Liver (tissue), 9 donors: ENCODE data around the gene C1QTNF3. TPM values are rescaled to one million over a fixed set of nuclear protein-coding genes. Genes with fewer than 3 reads are reported as not detected.
A peak's percentile ranks its signal among the peaks of the same experiment; 100 is the strongest.

Experiments used
- DNase-seq: peaks from one replicate; pipeline ENCODE4 v3.0.0-alpha.2; 2017; ENCODE audit warnings: low spot score
- H3K27ac ChIP-seq, 2 donors: one replicate each; pipeline ENCODE4 v1.7.0; 2013; ENCODE audit warnings: inconsistent platforms in 2 of 2, low read length in 2 of 2, control low read depth in 1 of 2, low read depth in 1 of 2, mild to moderate bottlenecking in 1 of 2
- H3K27me3 ChIP-seq, 4 donors: one replicate each; pipeline versions ENCODE4 v1.6.1 to v1.7.0; 2013; ENCODE audit warnings: low read length in 3 of 4, inconsistent platforms in 1 of 4, mild to moderate bottlenecking in 1 of 4, moderate library complexity in 1 of 4; ENCODE audit not compliant: control insufficient read depth in 4 of 4, insufficient read depth in 4 of 4
- H3K36me3 ChIP-seq, 4 donors: one replicate each; pipeline versions ENCODE4 v1.6.1 to v1.7.0; 2013; ENCODE audit warnings: low read length in 3 of 4, mild to moderate bottlenecking in 3 of 4, low read depth in 1 of 4, moderate library complexity in 1 of 4; ENCODE audit not compliant: control insufficient read depth in 4 of 4, insufficient read depth in 3 of 4
- H3K4me1 ChIP-seq, 4 donors: one replicate each; pipeline versions ENCODE4 v1.6.1 to v1.7.0; 2013; ENCODE audit warnings: low read length in 3 of 4, mild to moderate bottlenecking in 3 of 4, moderate library complexity in 1 of 4; ENCODE audit not compliant: control insufficient read depth in 4 of 4, insufficient read depth in 4 of 4
- H3K4me3 ChIP-seq, 3 donors: one replicate each; pipeline versions ENCODE4 v1.6.1 to v1.7.0; 2013; ENCODE audit warnings: low read length in 3 of 3, control low read depth in 1 of 3, low read depth in 1 of 3, mild to moderate bottlenecking in 1 of 3
- H3K9ac ChIP-seq, 2 donors: one replicate each; pipeline ENCODE4 v1.7.0; 2013; ENCODE audit warnings: low read length in 2 of 2, mild to moderate bottlenecking in 2 of 2, moderate library complexity in 2 of 2, control low read depth in 1 of 2, low read depth in 1 of 2
- H3K9me3 ChIP-seq, 4 donors: one replicate each; pipeline versions ENCODE4 v1.6.1 to v1.7.0; 2013; ENCODE audit warnings: low read length in 3 of 4; ENCODE audit not compliant: control insufficient read depth in 4 of 4
- EGR1 ChIP-seq, 2 donors: IDR thresholded peaks; 2 replicates each; pipeline ENCODE4 v1.6.1; 2016 to 2018; ENCODE audit warnings: antibody characterized with exemption in 2 of 2, low read depth in 2 of 2
- GABPA ChIP-seq, 2 donors: IDR thresholded peaks in 1 of 2; conservative IDR thresholded peaks in 1 of 2; 2 replicates each; pipeline ENCODE4 v1.6.1; 2016; ENCODE audit warnings: antibody characterized with exemption in 2 of 2, mild to moderate bottlenecking in 1 of 2, moderate library complexity in 1 of 2
- HNF4G ChIP-seq: IDR thresholded peaks from 2 replicates; pipeline ENCODE4 v1.6.1; 2016; ENCODE audit warnings: antibody characterized with exemption
- NR2F2 ChIP-seq: IDR thresholded peaks from 2 replicates; pipeline ENCODE4 v1.6.1; 2016; ENCODE audit warnings: antibody characterized with exemption
- RAD21 ChIP-seq, 2 donors: IDR thresholded peaks; 2 replicates each; pipeline ENCODE4 v1.6.1; 2016; ENCODE audit warnings: antibody characterized with exemption in 2 of 2, mild to moderate bottlenecking in 2 of 2
- RXRA ChIP-seq, 2 donors: IDR thresholded peaks; 2 replicates each; pipeline ENCODE4 v1.6.1; 2017 to 2018; ENCODE audit warnings: antibody characterized with exemption in 2 of 2, mild to moderate bottlenecking in 1 of 2
- SP1 ChIP-seq: IDR thresholded peaks from 2 replicates; pipeline ENCODE4 v1.6.1; 2018; ENCODE audit warnings: antibody characterized with exemption, mild to moderate bottlenecking
- YY1 ChIP-seq: IDR thresholded peaks from 2 replicates; pipeline ENCODE4 v1.6.1; 2016; ENCODE audit warnings: antibody characterized with exemption, mild to moderate bottlenecking
- WGBS: extraction: QIAGEN DNeasy Blood & Tissue Kit; methylation state at CpG from one replicate; pipeline ENCODE4 v1.1.7; 2013; 5-methylcytosine and 5-hydroxymethylcytosine counted together
- polyA plus RNA-seq, 2 donors: library from polyadenylated mRNA; stranded (reverse) in 1 of 2; unstranded in 1 of 2; fragments of 200-250 nt in 1 of 2; fragments of >200 nt in 1 of 2; fragmentation: Nextera tagmentation in 1 of 2; extraction: Ambion mirVana in 1 of 2; gene quantifications; one replicate each; pipeline versions ENCODE4 v1.2.1 to v1.2.3, GENCODE V29; 2013 to 2015
- total RNA-seq, 2 donors: library from RNA; depleted of rRNA; stranded (reverse); fragments of >200 nt; gene quantifications; one replicate each; pipeline ENCODE4 v1.2.3, GENCODE V29; 2014
- TF ChIP-seq, protein P1 (sequence below): IDR thresholded peaks from 2 replicates; pipeline ENCODE4 v1.6.1; 2016; ENCODE audit warnings: antibody characterized with exemption
- TF ChIP-seq, protein P2 (sequence below): IDR thresholded peaks from 2 replicates; pipeline ENCODE4 v1.6.1; 2016; ENCODE audit warnings: antibody characterized with exemption, mild to moderate bottlenecking
- TF ChIP-seq, protein P3 (sequence below): IDR thresholded peaks from 2 replicates; pipeline ENCODE4 v1.6.1; 2016; ENCODE audit warnings: antibody characterized with exemption
- TF ChIP-seq, protein P4 (sequence below): IDR thresholded peaks from 2 replicates; pipeline ENCODE4 v1.6.1; 2016; ENCODE audit warnings: antibody characterized with exemption
- donor health status: healthy.
- donor health status: healthy.
- donor health status: healthy.
- donor health status: healthy.
- donor health status: healthy.

Gene C1QTNF3
- total and polyA plus RNA-seq, 4 donors, result 0.81 to 6.2 (median 2.5) TPM

DNA sequence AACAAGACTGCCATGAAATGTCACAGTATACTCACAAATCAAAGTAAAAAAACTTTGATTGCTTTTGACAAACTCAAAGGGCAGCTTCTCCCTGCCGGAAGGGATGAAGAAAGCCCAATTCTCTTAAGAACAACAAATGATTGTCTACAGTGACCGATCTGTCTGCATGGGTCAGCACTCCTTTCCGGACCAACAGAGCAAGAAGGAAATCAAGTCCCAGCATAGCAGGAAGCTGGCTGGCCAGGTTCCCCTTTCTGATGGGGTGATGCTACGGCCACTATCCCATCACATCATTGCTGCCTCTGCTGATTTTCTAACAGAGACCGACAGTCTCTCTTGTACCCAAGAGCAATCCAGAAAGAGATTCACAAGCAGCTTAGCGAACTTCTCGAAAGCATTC, 692 bp downstream of the C1QTNF3 start:
- no peak for DNase-seq
- Histone ChIP-seq H3K4me3 (no peak overlapping the region), H3K9ac (no peak overlapping the region), H3K27me3 (no peaks in the 10 kb centered on the region), H3K27ac (no peak overlapping the region), H3K9me3 (no peaks in the 10 kb centered on the region), H3K36me3 (no peaks in the 10 kb centered on the region), H3K4me1 (peaks cover 3 to 24% (median 4%) of the 10 kb centered on the region in 4 donors)
- WGBS, result 79% methylated on average over 7 of the region's 7 CpGs
- TF ChIP-seq, protein P1, sequence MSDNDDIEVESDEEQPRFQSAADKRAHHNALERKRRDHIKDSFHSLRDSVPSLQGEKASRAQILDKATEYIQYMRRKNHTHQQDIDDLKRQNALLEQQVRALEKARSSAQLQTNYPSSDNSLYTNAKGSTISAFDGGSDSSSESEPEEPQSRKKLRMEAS, result peak; percentile 28
- peak; percentile 36 for TF ChIP-seq NR2F2
- TF ChIP-seq, protein P2, sequence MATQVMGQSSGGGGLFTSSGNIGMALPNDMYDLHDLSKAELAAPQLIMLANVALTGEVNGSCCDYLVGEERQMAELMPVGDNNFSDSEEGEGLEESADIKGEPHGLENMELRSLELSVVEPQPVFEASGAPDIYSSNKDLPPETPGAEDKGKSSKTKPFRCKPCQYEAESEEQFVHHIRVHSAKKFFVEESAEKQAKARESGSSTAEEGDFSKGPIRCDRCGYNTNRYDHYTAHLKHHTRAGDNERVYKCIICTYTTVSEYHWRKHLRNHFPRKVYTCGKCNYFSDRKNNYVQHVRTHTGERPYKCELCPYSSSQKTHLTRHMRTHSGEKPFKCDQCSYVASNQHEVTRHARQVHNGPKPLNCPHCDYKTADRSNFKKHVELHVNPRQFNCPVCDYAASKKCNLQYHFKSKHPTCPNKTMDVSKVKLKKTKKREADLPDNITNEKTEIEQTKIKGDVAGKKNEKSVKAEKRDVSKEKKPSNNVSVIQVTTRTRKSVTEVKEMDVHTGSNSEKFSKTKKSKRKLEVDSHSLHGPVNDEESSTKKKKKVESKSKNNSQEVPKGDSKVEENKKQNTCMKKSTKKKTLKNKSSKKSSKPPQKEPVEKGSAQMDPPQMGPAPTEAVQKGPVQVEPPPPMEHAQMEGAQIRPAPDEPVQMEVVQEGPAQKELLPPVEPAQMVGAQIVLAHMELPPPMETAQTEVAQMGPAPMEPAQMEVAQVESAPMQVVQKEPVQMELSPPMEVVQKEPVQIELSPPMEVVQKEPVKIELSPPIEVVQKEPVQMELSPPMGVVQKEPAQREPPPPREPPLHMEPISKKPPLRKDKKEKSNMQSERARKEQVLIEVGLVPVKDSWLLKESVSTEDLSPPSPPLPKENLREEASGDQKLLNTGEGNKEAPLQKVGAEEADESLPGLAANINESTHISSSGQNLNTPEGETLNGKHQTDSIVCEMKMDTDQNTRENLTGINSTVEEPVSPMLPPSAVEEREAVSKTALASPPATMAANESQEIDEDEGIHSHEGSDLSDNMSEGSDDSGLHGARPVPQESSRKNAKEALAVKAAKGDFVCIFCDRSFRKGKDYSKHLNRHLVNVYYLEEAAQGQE, result peak; percentile 92
- no peak for TF ChIP-seq RAD21 (IDR thresholded peaks at IDR 0.05)

DNA sequence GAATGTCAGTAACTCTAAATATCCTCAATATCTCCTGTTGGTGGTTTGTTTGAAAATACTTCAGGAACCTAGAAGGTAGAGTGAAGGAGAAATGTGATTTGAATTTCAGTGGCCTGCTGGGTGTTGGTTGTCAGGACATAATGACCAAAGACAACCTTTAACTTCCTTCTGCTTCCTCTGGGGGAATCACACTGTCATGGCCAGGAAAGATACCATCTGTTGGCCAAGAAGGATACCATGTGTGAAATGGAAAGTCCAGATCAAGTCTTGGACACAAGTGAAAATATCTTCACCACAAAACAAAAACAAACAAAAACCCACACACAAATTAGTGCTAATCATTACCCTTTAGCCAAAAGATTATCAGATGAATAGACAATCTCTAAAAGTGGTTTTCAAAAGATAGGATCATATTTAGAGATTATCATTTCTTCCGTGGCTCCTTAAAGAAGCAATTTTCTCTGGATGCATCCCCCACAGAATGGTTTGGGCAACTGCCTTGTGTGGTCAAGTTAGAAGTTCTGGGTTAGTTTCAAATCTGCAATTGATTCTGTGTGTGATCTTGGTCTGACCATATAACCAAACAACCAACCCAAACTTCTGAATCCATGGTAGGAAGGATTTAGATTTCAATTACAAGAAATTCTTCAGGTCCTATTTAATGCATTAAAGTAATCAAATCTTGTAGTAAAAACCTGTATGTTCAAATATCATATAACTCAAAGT, 1.6 kb downstream of the C1QTNF3 start:
- Histone ChIP-seq H3K27me3 (no peaks in the 10 kb centered on the region), H3K36me3 (no peaks in the 10 kb centered on the region), H3K9ac (no peak overlapping the region), H3K27ac (no peak overlapping the region), H3K4me1 (peaks cover 3 to 23% (median 4%) of the 10 kb centered on the region in 4 donors), H3K4me3 (no peak overlapping the region), H3K9me3 (no peaks in the 10 kb centered on the region)
- WGBS, result 99% methylated on average over 1 of the region's 1 CpG
- TF ChIP-seq, protein P3, sequence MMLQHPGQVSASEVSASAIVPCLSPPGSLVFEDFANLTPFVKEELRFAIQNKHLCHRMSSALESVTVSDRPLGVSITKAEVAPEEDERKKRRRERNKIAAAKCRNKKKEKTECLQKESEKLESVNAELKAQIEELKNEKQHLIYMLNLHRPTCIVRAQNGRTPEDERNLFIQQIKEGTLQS, result no peak
- TF ChIP-seq EGR1 (IDR thresholded peaks at IDR 0.05; ENCODE audit: low read depth in 2 of 2) (no peak), YY1 (no peak)
- TF ChIP-seq, protein P2, result no peak
- no peak for DNase-seq

DNA sequence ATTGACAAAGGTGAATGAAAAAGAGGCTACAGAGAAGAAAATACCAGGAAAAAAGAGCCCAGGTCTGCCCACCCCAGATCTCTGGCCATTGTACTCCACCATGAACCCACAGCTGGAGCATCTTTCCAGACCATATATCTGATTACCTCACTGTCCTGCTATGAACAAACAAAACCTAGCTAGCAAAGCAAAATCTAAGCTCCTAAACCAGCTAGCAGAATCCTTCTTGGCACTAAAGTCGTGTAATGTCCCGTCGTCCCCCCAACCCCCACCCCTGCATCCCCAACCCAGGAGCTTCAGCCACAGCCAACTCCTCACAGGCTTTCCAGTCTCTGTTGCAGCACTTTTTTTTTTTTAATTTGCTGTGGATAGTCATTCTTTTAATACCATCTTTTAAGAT, 2.5 kb downstream of the C1QTNF3 start:
- no peak for DNase-seq
- no peak overlapping the region for H3K9ac ChIP-seq
- no peaks in the 10 kb centered on the region for H3K27me3 ChIP-seq
- no peak overlapping the region for H3K27ac ChIP-seq
- H3K4me1 ChIP-seq, result peaks cover 3 to 16% (median 5%) of the 10 kb centered on the region in 4 donors
- TF ChIP-seq SP1, result no peak
- TF ChIP-seq GABPA (IDR thresholded peaks at IDR 0.05 in 1 of 2, conservative IDR thresholded peaks at IDR 0.05 in 1 of 2), result no peak
- TF ChIP-seq HNF4G, result no peak
- TF ChIP-seq RXRA (IDR thresholded peaks at IDR 0.05), result no peak
- TF ChIP-seq, protein P4, sequence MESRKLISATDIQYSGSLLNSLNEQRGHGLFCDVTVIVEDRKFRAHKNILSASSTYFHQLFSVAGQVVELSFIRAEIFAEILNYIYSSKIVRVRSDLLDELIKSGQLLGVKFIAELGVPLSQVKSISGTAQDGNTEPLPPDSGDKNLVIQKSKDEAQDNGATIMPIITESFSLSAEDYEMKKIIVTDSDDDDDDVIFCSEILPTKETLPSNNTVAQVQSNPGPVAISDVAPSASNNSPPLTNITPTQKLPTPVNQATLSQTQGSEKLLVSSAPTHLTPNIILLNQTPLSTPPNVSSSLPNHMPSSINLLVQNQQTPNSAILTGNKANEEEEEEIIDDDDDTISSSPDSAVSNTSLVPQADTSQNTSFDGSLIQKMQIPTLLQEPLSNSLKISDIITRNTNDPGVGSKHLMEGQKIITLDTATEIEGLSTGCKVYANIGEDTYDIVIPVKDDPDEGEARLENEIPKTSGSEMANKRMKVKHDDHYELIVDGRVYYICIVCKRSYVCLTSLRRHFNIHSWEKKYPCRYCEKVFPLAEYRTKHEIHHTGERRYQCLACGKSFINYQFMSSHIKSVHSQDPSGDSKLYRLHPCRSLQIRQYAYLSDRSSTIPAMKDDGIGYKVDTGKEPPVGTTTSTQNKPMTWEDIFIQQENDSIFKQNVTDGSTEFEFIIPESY, result no peak
- TF ChIP-seq EGR1 (IDR thresholded peaks at IDR 0.05; ENCODE audit: low read depth in 2 of 2), result no peak
- 51% methylated on average over 3 of the region's 3 CpGs for WGBS
- H3K9me3 ChIP-seq, result no peaks in the 10 kb centered on the region
- no peaks in the 10 kb centered on the region for H3K36me3 ChIP-seq
- H3K4me3 ChIP-seq, result no peak overlapping the region
